Loucy (cell line): ENCODE measurements around the gene SNX21.
A peak's percentile ranks its signal among the peaks of the same experiment; 100 is the strongest.

ENCODE experiments used
- H2AFZ ChIP-seq: fragments of 200-600 bp; sonication (generic); 2 replicates; pipeline ENCODE4 v1.6.0; 2016; ENCODE audit warnings: antibody characterized with exemption, mild to moderate bottlenecking, low read length, moderate library complexity
- H3F3A ChIP-seq: fragments of 200-600 bp; 2 replicates; pipeline ENCODE4 v1.6.0; 2016; ENCODE audit warnings: antibody characterized with exemption, low read depth, mild to moderate bottlenecking
- H3K27me3 ChIP-seq: fragments of 200-600 bp; sonication (generic); 2 replicates; pipeline ENCODE4 v1.6.1; 2014; ENCODE audit warnings: low read length, mild to moderate bottlenecking; ENCODE audit not compliant: insufficient read depth, poor library complexity, severe bottlenecking
- H3K36me3 ChIP-seq: fragments of 200-600 bp; sonication (generic); 2 replicates; pipeline ENCODE4 v1.6.1; 2016; ENCODE audit warnings: low read length; ENCODE audit not compliant: insufficient read depth
- H3K4me1 ChIP-seq: fragments of 200-600 bp; sonication (generic); 2 replicates; pipeline ENCODE4 v1.5.1; 2014; ENCODE audit warnings: low read length, mild to moderate bottlenecking; ENCODE audit not compliant: insufficient read depth, poor library complexity, severe bottlenecking
- H3K4me2 ChIP-seq: fragments of 200-600 bp; sonication (generic); 2 replicates; pipeline ENCODE4 v1.6.0; 2014; ENCODE audit warnings: antibody characterized with exemption, low read length, low read depth, mild to moderate bottlenecking; ENCODE audit not compliant: poor library complexity, severe bottlenecking
- H3K4me3 ChIP-seq: fragments of 200-600 bp; sonication (generic); 2 replicates; pipeline ENCODE4 v1.5.1; 2014; ENCODE audit warnings: low read length, mild to moderate bottlenecking, mixed read lengths; ENCODE audit not compliant: poor library complexity, severe bottlenecking
- H3K79me2 ChIP-seq: fragments of 200-600 bp; sonication (generic); 2 replicates; pipeline ENCODE4 v1.6.1; 2014; ENCODE audit warnings: low read length; ENCODE audit not compliant: insufficient read depth
- H3K9ac ChIP-seq: fragments of 200-600 bp; sonication (generic); 2 replicates; pipeline ENCODE4 v1.6.0; 2014; ENCODE audit warnings: mild to moderate bottlenecking, low read depth, low read length, moderate library complexity; ENCODE audit not compliant: poor library complexity, severe bottlenecking
- H3K9me2 ChIP-seq: fragments of 200-600 bp; sonication (generic); replicated peaks from 2 replicates; pipeline ENCODE4 v1.6.1; 2016; ENCODE audit warnings: low read depth, low read length, mixed read lengths
- H3K9me3 ChIP-seq: fragments of 200-600 bp; sonication (generic); 2 replicates; pipeline ENCODE4 v1.6.1; 2014; ENCODE audit warnings: mild to moderate bottlenecking, antibody characterized with exemption, low read length, low read depth; ENCODE audit not compliant: insufficient read depth
- H4K20me1 ChIP-seq: fragments of 200-600 bp; sonication (generic); 2 replicates; pipeline ENCODE4 v1.6.0; 2014; ENCODE audit warnings: antibody characterized with exemption, low read length, mild to moderate bottlenecking; ENCODE audit not compliant: insufficient read depth, poor library complexity, severe bottlenecking
- EZH2phosphoT487 ChIP-seq: fragments of 200-600 bp; IDR thresholded peaks from 2 replicates; pipeline ENCODE4 v1.6.1; 2018; ENCODE audit warnings: antibody characterized with exemption, mild to moderate bottlenecking, moderate library complexity, borderline replicate concordance
- TF ChIP-seq, protein P1 (sequence below): fragments of 200-600 bp; sonication (generic); conservative IDR thresholded peaks from 2 replicates; pipeline ENCODE4 v1.5.1; 2014; ENCODE audit warnings: mild to moderate bottlenecking, antibody characterized with exemption, low read length

The SNX21 gene

DNA sequence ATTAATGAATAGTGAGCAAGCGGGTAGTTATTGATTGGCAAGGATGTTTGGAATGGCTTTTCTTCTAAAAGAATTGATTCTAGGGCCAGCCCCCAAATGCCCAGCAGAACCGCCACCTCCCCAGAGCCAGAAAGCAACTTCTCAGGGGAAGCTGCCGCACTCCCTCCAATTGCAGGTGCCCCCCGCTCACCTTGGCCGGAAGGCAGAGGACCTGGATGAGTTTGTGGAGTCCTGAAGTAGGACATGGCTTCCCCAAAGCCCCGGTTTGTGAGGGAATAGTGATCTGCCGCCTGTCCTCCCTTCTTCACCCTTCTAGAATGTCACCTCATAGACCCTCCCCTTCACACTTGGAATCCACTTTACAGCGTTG, 53.7 kb downstream of the SNX21 start, which contains the start of gene SPATA25:
Gene SPATA25, minus strand, starts transcription at position 277 of the 370 bp plus-strand sequence. Its CDS starts 32 bp downstream, at position 245.
- TF ChIP-seq, protein P1, sequence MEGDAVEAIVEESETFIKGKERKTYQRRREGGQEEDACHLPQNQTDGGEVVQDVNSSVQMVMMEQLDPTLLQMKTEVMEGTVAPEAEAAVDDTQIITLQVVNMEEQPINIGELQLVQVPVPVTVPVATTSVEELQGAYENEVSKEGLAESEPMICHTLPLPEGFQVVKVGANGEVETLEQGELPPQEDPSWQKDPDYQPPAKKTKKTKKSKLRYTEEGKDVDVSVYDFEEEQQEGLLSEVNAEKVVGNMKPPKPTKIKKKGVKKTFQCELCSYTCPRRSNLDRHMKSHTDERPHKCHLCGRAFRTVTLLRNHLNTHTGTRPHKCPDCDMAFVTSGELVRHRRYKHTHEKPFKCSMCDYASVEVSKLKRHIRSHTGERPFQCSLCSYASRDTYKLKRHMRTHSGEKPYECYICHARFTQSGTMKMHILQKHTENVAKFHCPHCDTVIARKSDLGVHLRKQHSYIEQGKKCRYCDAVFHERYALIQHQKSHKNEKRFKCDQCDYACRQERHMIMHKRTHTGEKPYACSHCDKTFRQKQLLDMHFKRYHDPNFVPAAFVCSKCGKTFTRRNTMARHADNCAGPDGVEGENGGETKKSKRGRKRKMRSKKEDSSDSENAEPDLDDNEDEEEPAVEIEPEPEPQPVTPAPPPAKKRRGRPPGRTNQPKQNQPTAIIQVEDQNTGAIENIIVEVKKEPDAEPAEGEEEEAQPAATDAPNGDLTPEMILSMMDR = no peak
- TF ChIP-seq EZH2phosphoT487 = no peak
- Histone ChIP-seq H3K4me1 (peaks cover 41% of the 10 kb centered on the region), H3K4me3 (no peak within 1 kb of the TSS), H3K9me3 (no peaks in the 10 kb centered on the region), H3K4me2 (no peak within 1 kb of the TSS), H2AFZ (no peak within 1 kb of the TSS), H3K27me3 (no peaks in the 10 kb centered on the region), H3K36me3 (peaks cover 7% of the 10 kb centered on the region; the same call in 1 of the 2 replicates), H4K20me1 (peaks cover 4% of the 10 kb centered on the region), H3K9me2 (no peaks in the 10 kb centered on the region), H3K79me2 (peaks cover 26% of the 10 kb centered on the region), H3F3A (peaks cover 3% of the 10 kb centered on the region; the same call in 1 of the 2 replicates), H3K9ac (no peak within 1 kb of the TSS)

DNA sequence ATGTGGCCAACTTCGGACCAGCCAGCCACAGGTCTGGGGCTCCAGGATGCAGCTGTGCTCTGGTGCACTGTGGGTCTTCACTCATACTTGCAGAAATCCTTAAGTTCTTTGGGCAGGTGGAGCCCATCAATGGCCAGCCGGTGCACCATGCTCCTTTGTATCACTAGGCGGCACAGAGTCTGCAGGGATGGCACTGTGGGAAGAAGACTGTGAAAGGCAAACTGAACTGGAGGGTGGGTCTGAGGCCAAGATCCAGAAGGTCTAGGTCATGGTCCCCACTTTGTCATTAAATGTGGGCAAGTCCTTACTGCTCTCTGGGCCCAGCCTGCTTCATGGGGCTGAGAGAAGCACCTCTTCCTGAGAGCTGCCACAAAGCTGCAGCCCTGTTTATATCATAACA, 55.1 kb downstream of the SNX21 start:
- Histone ChIP-seq H3F3A (peaks cover 3% of the 10 kb centered on the region; the same call in 1 of the 2 replicates), H3K4me2 (no peak overlapping the region), H3K4me3 (no peak overlapping the region), H3K79me2 (peaks cover 13% of the 10 kb centered on the region; the same call in 1 of the 2 replicates), H4K20me1 (peaks cover 4% of the 10 kb centered on the region), H3K36me3 (peaks cover 2% of the 10 kb centered on the region; the same call in 1 of the 2 replicates), H3K9me3 (no peaks in the 10 kb centered on the region), H3K9me2 (no peaks in the 10 kb centered on the region), H3K4me1 (peaks cover 37% of the 10 kb centered on the region), H3K27me3 (no peaks in the 10 kb centered on the region), H2AFZ (no peak overlapping the region), H3K9ac (no peak overlapping the region)
- no peak for TF ChIP-seq EZH2phosphoT487
- TF ChIP-seq, protein P1 = no peak

DNA sequence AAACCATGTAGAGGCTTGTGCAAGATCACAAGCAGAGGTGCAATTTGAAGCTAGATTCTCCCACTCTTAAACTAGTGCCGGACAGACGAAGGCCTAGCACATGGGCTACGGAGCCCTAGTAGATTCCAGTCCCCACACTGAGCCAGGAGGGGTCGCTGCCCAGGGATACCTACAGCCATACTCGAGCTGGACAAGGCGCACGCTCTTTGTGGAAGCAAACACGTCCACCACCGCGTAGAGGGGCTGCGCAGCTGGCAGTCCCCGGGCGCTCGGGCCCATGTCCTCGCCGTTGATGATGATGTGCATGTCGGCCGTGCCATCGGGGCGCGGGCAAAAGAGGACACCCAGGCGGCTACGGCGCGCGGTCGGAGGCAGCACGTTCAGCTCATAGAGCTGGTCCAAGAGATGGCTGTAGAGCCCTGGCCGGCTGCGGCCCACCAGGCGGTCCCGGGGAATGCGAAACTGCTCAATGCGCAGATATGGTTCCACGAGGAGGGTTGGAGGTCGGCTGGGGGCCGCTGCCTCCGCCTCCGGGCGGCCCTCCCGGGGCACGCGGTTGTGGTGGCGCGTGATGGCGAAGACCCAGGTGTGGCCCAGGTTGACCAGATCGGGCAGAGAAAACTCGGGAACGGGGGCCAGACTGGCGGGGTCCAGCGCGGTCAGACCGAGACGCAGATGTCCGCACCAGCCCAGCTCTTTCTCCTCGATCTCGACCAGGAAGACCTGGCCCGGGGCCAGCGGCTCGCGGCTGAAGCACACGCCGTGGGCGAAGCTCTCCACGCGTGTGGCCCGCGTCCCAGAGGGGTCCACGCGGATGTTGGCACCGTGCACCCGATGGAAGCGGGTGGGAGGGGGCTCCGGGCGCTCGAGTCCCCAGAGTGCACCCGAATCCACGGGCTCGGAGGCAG, 56.7 kb downstream of the SNX21 start:
- Histone ChIP-seq H3K9me2 (no peaks in the 10 kb centered on the region), H3K79me2 (0 out of 2 replicates have a peak, but pooled peaks cover 6% of the 10 kb centered on the region), H2AFZ (peak overlapping the region; percentile 96), H4K20me1 (peaks cover 1% of the 10 kb centered on the region), H3K4me2 (peak overlapping the region; percentile 84), H3K27me3 (no peaks in the 10 kb centered on the region), H3F3A (0 out of 2 replicates have a peak, but pooled peaks cover under 1% of the 10 kb centered on the region), H3K9me3 (no peaks in the 10 kb centered on the region), H3K4me1 (peaks cover 25% of the 10 kb centered on the region), H3K9ac (peak overlapping the region; percentile 72), H3K4me3 (peak overlapping the region; percentile 81), H3K36me3 (no peaks in the 10 kb centered on the region)
- no peak for TF ChIP-seq EZH2phosphoT487
- TF ChIP-seq, protein P1 = no peak
